HL-60/S4 treated with phorbol 12-myristate 13-acetate at 8.2 ng/mL for 4 days and 3 days (cell line): ENCODE data around the gene PLPPR5.
"Not testable (repeated sequence)": the region's sequence is repeated elsewhere in the genome, so short reads cannot be mapped to it uniquely, and the experiment has no call there.

ENCODE experiments used
- in situ Hi-C: fragments of 300-500 bp; cut with MboI; formaldehyde crosslinking; loops from 2 replicates; pipeline ENCODE4 v1.15.0; 2022; ENCODE audit warnings: low sequenced_read_pairs

Gene PLPPR5

GRCh38 chr1:98919652-98920051 is 85.0 kb downstream of the PLPPR5 start:
- in situ Hi-C loops: no loop called here

DNA sequence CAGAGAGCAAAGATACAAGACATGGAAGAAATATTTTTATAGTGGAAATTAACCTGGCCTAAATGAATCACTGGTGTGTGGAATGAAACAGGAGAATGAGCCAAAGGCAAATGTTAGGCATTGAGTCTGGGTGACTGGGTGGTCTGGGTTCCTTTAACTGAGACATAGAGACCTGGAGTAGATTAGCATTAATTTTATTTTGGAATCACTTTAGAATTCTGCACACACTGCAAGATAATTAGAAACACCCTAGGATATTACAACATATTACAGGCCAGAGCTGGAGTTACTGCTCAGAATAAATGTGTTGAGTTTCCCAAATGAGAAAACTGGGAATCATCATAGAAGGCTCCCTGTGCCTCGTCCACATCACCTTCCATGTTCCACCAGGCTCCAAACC is 85.5 kb downstream of the PLPPR5 start:
- in situ Hi-C loops: no loop called here

GRCh38 chr1:98914547-98914946 is 90.1 kb downstream of the PLPPR5 start:
- in situ Hi-C loops: no loop called here

GRCh38 chr1:98910827-98911226 is 93.8 kb downstream of the PLPPR5 start:
- in situ Hi-C loops: no loop called here

- in situ Hi-C loops: no loop called here
Measured at GRCh38 chr1:98908980-98909379, 95.7 kb downstream of the PLPPR5 start.

DNA sequence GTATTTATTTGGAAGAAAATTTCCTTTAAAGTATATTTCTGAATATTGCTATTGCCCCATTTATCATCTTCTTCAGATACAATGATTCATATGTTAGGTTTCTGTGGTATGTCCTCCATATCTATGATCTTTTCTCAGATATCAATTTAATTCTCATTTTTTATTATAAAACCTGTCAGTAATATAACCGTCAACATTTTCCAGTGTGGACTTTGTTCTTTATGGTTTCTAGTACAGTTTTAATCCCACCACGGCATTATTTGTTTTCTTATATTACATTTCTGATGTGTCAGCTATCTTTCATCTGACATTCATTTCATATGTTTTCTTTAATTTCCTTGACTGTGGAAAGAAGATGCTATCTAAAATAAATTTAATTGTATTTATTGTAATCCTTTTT is 97.9 kb downstream of the PLPPR5 start:
- in situ Hi-C loops: no loop called here

DNA sequence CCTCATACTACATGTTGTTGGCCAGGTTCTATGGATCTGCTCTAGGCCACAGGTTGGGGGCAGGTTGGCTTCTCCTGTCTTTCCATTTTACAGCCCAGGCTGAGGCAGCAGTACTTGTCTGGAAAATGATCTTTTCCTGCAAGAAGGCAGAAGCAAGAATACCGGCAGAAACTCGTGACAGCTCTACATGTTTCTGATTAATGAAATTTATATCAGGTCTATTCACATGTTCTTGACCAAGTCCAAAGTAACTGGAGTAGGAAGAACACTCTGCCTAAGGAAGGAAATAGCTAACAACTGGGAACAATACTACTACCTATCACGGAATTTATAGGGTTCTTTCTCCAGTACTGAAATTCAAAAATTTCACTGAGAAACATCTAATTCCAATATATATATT is 98.3 kb downstream of the PLPPR5 start:
- in situ Hi-C loops: no loop called here

DNA sequence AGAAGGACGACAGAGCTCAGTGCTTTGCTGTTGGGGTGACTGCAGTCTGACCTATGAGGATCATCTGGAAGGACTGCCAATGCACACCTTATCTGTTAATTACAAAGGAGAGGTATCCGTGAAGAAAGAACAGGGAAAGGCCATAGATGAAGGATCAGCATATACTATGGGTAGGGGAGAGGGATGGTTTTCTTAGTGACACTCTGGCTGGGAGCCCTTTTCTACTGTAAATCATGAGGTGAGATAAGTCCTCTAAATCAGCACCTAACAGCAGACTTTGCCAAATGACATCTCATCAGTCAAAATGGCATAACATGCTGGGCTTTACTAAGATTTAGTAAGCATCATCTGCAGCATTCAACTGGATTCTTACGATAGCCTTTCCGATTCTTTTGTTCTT is 100.0 kb downstream of the PLPPR5 start:
- in situ Hi-C loops: no loop called here

DNA sequence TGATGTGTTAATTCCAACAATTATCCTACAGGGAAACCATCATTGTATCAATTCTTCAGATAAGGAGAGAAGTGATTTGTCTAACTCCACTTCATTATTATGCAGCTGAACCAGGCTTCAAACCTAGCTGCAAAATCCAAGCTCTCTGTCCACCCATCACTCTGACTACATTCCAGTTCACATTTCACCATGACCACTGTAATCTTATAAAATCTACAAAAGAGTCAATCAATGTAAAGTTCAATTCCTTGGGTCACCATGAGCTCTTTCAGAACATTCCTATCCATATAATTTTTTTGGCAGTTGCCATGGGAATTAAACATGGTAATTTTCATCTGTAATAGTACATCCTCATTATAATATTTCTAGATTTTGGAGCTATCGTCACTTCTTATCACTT is 100.9 kb downstream of the PLPPR5 start:
- in situ Hi-C loops: no loop called here

GRCh38 chr1:98903261-98903660 is 101.4 kb downstream of the PLPPR5 start:
- in situ Hi-C loops: no loop called here

- in situ Hi-C loops: no loop called here
Measured at GRCh38 chr1:98898940-98899339, 105.7 kb downstream of the PLPPR5 start.

DNA sequence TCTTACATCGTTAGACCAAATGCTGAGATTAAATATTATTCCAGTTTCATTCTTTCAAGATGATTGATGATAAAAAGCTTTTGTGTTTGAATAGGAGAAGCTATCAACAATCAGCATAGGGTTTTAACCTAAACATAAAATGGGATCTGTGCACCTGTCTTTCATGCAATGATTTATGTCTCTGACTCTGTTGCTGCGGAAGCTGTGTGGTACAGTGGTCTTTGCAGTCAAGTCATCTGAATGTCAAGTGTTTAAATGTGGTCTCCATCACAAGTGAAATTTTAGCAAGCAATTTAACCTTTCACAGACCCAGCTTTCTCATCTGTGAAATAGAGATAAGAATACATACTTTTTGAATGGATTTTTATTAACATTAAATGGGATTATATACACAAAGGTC is 107.2 kb downstream of the PLPPR5 start:
- in situ Hi-C loops: no loop called here

DNA sequence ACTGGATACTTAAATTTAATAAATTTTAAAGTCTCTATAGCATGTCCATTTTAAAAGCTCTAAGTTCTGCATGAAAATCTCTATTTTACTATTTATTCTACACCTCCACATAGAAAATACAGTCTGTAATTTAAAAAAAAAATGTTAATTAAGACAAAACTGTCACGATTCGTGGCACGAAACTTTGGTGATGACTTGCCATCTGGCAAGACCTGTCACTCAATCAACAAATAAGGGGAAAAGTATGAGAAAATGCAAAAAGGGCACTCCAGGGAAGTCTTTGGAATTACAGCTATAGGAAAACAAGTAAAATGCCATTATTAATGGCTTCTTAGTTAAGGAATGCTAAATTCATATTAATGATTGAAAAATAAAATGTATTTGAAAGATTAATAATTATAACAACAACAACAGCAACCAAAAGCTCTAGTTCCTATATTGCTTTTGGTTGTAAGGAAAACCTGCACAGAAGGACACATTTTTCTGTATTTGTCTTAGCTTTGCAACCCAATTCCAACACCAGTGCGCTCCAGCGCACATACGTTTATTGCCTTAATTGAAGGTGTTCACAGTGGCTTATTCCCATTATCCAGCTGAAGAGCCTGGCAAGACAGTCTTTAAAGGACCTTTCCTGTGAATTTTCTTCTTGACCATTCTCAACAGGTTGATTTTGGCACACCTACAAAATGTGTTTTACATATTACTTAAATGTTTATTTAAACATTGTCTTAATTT is 107.8 kb downstream of the PLPPR5 start:
- in situ Hi-C loops: no loop called here

DNA sequence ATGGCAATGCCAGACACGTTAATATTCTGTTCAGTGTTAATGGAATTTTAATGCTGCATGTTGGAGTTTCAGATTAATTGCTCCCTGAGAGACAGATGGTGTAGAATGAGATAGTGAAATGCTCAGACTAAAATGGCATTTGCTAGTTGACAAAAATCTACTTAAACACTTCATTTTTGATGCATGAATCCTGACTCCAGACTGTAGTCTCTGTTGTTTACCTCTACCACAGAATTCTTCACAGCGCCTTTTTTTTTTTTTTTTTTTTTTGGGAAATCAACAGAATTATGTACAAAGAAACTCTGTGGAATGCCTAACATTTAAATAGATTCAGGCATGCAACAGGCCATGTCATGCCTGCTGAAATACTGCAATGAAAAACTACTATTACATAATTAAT is 111.3 kb downstream of the PLPPR5 start:
- in situ Hi-C loops: no loop called here

- in situ Hi-C loops: no loop called here
Measured at GRCh38 chr1:98888869-98889268, 115.8 kb downstream of the PLPPR5 start.

DNA sequence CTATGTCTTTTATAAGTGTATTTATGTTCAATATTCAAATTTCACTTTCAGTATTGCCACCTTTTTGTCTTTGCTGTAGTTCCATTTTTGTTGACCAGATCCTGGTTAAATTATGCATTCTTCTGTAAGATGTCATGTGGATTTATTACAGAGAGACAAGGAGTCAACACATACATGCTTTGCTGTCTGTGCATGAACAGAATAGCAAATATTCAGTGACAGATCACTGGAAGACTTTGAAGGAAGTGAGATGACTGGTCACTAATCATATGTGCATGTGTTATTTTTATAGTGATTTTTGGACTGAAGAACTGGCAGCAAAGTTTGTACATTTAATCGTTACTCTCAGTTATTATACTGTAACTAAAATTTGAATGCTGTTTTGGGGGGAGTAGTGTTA is 117.2 kb downstream of the PLPPR5 start:
- in situ Hi-C loops: no loop called here

DNA sequence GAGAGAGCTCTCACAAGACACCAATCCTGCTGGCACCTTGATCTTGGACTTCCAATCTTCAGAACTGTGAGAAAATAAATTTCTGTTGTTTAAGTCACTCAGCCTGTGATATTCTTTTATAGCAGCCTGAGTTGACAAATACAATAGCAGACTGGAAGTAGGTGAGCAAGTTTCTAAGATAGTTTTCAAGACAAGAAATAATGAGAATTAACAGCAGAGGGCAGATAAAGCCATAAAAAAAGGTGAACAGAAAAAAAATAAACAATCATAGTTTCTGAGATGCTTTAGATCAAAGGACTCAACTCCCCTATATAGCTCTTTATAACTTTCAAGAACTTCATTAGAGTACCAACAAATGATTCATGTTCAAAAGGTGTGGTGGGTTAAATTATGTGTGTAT is 119.8 kb downstream of the PLPPR5 start:
- in situ Hi-C loops: no loop called here

DNA sequence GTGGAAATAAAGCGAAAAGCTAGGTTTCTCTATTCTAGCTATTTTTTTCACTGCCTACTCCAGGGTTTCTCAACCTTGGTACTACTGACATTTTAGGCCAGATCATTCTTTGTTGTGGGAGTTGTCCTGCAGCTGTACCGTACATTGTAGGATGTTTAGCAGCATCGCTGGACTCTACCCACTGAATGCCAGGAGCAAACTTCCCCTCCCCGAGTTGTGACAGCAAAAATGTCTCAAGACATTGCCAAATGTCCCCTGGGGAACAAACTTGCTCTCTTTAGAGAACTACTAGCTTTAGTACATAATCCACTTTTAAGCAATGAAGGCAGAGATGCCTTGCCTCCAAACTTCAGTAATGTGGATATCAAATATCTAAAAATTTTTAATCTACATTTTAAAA is 122.8 kb downstream of the PLPPR5 start:
- in situ Hi-C loops: no loop called here

GRCh38 chr1:98881234-98881633 is 123.4 kb downstream of the PLPPR5 start:
- in situ Hi-C loops: not testable (repeated sequence)

GRCh38 chr1:98874828-98875227 is 129.8 kb downstream of the PLPPR5 start:
- in situ Hi-C loops: no loop called here

DNA sequence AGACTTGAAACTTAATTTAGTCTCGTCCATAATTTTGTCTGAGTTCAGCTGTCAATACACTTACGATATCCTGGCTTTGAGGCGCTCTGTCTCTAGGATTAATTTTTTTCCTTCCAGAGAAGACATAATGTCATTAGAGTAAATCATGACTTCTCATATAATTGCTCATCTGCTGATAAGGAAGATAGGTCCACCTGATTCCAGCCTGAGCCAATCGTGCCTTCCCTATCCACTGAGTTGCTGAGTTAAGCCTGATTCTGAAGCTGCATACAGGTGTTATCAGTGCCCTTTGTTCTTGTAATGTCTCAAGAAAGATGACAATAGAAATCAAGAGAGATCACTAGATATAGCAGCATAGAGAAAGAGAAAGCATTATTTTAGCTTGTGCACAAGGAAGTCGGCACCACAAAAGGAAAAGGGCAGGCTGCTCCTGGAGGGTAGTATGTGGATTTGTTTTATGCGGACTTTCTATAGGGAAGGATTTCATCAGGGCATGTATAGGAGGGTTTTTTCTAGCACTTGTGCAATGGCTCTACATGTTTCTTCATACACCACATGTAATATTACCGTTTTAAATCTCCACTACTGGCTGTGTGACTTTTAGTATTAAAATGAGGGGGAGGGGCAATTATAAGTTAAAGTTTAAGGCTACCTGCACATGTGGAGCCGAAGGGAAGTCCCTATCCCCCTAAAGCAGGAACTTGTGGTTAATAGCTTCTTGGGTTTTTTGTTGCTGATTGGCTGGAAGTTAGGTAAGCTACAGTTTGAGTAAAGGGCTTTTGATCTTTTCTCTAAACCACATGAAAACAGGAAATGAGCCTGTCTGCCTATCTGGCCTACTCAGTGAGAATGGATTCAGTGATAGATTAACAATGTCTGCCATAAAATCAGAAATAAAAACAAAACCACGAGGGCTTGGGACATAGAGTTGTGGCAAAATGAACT is 133.4 kb downstream of the PLPPR5 start:
- in situ Hi-C loops: no loop called here

GRCh38 chr1:98865796-98866195 is 138.9 kb downstream of the PLPPR5 start:
- in situ Hi-C loops: no loop called here
